ENCODE measurements around the gene TOP3B. TPM values are rescaled to one million over a fixed set of nuclear protein-coding genes. Genes with fewer than 3 reads are reported as not detected.

The TOP3B gene
- total and polyA plus RNA-seq, 4 donors, result 11.9 to 34.2 (median 23.0) TPM

- WGBS, 2 donors, result 86 to 89% methylated on average over 16 of the region's 16 CpGs
- ATAC-seq (ENCODE audit: insufficient read depth, low FRiP score), result no peak
- Histone ChIP-seq H3K27ac (ENCODE audit: low read depth in 1 of 2, low read length in 1 of 2) (no peak overlapping the region), H3K4me1 (ENCODE audit: control insufficient read depth in 5 of 5, insufficient read depth in 5 of 5, low read length in 5 of 5) (peaks cover 0 to 9% (median 3%) of the 10 kb centered on the region in 5 donors), H3K9ac (ENCODE audit: insufficient read depth in 1 of 2, low read length in 2 of 2) (no peak overlapping the region), H3K4me3 (no peak overlapping the region), H3K27me3 (ENCODE audit: control insufficient read depth in 3 of 3, insufficient read depth in 3 of 3, low read length in 2 of 3) (no peaks in the 10 kb centered on the region), H3K9me3 (ENCODE audit: control insufficient read depth in 4 of 4, insufficient read depth in 3 of 4, low read length in 3 of 4) (no peaks in the 10 kb centered on the region), H3K36me3 (ENCODE audit: control insufficient read depth in 4 of 4, insufficient read depth in 4 of 4, low read length in 4 of 4) (peaks cover 0 to 39% (median 0%) of the 10 kb centered on the region in 4 donors)
- no peak for TF ChIP-seq CTCF (IDR thresholded peaks at IDR 0.05; ENCODE audit: control extremely low read depth, extremely low read depth)
- DNase-seq, result no peak
Observed at GRCh38 chr22:21920341-21921183, 62.0 kb downstream of the TOP3B start.

GRCh38 chr22:21919526-21920307 lies 62.9 kb downstream of the TOP3B start:
- TF ChIP-seq CTCF (IDR thresholded peaks at IDR 0.05; ENCODE audit: control extremely low read depth, extremely low read depth), result no peak
- Histone ChIP-seq H3K27me3 (ENCODE audit: control insufficient read depth in 3 of 3, insufficient read depth in 3 of 3, low read length in 2 of 3) (no peaks in the 10 kb centered on the region), H3K36me3 (ENCODE audit: control insufficient read depth in 4 of 4, insufficient read depth in 4 of 4, low read length in 4 of 4) (peaks cover 0 to 33% (median 0%) of the 10 kb centered on the region in 4 donors), H3K9me3 (ENCODE audit: control insufficient read depth in 4 of 4, insufficient read depth in 3 of 4, low read length in 3 of 4) (no peaks in the 10 kb centered on the region), H3K4me1 (ENCODE audit: control insufficient read depth in 5 of 5, insufficient read depth in 5 of 5, low read length in 5 of 5) (peaks cover 0 to 9% (median 3%) of the 10 kb centered on the region in 5 donors), H3K9ac (ENCODE audit: insufficient read depth in 1 of 2, low read length in 2 of 2) (no peak overlapping the region), H3K4me3 (no peak overlapping the region), H3K27ac (ENCODE audit: low read depth in 1 of 2, low read length in 1 of 2) (no peak overlapping the region)
- no peak for DNase-seq
- 83 to 93% methylated on average over 20 of the region's 20 CpGs for WGBS, 2 donors
- no peak for ATAC-seq (ENCODE audit: insufficient read depth, low FRiP score)

- Histone ChIP-seq H3K9me3 (ENCODE audit: control insufficient read depth in 4 of 4, insufficient read depth in 3 of 4, low read length in 3 of 4) (no peaks in the 10 kb centered on the region), H3K27ac (ENCODE audit: low read depth in 1 of 2, low read length in 1 of 2) (no peak overlapping the region), H3K4me1 (ENCODE audit: control insufficient read depth in 5 of 5, insufficient read depth in 5 of 5, low read length in 5 of 5) (peaks cover 0 to 9% (median 3%) of the 10 kb centered on the region in 5 donors), H3K9ac (ENCODE audit: insufficient read depth in 1 of 2, low read length in 2 of 2) (no peak overlapping the region), H3K4me3 (no peak overlapping the region), H3K36me3 (ENCODE audit: control insufficient read depth in 4 of 4, insufficient read depth in 4 of 4, low read length in 4 of 4) (peaks cover 0 to 31% (median 0%) of the 10 kb centered on the region in 4 donors), H3K27me3 (ENCODE audit: control insufficient read depth in 3 of 3, insufficient read depth in 3 of 3, low read length in 2 of 3) (no peaks in the 10 kb centered on the region)
- 93 to 97% methylated on average over 12 of the region's 12 CpGs for WGBS, 2 donors
- ATAC-seq (ENCODE audit: insufficient read depth, low FRiP score) (no peak), DNase-seq (no peak)
- TF ChIP-seq CTCF (IDR thresholded peaks at IDR 0.05; ENCODE audit: control extremely low read depth, extremely low read depth), result no peak
Observed at GRCh38 chr22:21918466-21919185, 64.0 kb downstream of the TOP3B start.

Measured in lung (tissue), 12 donors.